CD4-positive, alpha-beta T cell treated with Interleukin-4 for 1 hour (primary cell): ENCODE results near the gene VGLL4.
"Not testable (repeated sequence)": the region's sequence is repeated elsewhere in the genome, so short reads cannot be mapped to it uniquely, and the experiment has no call there.

Experiments used
- DNase-seq, 2 donors: peaks; one replicate each; pipeline ENCODE4 v3.0.0-alpha.2; 2020 to 2022

Gene VGLL4, protein sequence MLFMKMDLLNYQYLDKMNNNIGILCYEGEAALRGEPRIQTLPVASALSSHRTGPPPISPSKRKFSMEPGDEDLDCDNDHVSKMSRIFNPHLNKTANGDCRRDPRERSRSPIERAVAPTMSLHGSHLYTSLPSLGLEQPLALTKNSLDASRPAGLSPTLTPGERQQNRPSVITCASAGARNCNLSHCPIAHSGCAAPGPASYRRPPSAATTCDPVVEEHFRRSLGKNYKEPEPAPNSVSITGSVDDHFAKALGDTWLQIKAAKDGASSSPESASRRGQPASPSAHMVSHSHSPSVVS

DNA sequence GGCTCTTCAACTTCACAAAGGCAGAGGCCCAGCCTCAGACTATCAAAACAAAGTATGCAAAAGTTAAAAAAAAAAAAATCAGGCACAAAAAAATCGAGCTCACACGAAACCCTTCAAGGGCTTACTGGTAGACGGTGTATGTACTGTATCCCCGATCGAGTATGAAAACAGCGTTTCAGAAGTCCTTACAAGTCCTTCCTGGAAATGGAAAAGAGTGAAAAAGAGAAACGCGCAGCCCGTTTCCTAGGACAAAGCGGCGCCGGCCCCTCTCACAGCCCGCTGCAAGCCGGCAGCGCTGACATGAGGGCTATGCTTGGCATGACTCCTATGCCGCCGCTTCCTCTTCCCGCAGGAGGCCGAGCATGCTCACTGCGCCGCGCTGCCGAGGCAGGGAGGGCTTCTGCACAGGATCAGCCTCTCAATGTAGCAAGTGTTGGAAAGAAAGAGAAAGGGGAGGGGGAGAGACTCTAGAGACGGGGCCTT lies at the start of gene VGLL4:
Gene VGLL4 (minus strand): TSS at position 311 of the 483 bp plus-strand sequence. CDS start 397 bp downstream, outside the sequence.
- peak; percentile 55 to 65 for DNase-seq

DNA sequence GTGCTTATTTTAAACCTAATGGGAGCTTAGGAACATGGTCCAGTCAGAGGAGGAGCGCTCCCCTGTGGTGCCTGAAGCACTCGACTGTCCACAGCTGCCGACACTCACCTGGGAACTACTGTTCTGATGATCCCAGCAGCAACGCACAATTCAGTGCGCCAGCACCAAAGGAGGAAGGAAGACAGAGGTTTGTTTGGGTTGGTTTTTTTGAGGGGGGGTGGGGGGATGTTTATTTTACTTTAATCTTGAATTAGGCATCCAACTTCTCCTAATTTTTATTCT lies 48.8 kb upstream of the VGLL4 start:
- no peak for DNase-seq

DNA sequence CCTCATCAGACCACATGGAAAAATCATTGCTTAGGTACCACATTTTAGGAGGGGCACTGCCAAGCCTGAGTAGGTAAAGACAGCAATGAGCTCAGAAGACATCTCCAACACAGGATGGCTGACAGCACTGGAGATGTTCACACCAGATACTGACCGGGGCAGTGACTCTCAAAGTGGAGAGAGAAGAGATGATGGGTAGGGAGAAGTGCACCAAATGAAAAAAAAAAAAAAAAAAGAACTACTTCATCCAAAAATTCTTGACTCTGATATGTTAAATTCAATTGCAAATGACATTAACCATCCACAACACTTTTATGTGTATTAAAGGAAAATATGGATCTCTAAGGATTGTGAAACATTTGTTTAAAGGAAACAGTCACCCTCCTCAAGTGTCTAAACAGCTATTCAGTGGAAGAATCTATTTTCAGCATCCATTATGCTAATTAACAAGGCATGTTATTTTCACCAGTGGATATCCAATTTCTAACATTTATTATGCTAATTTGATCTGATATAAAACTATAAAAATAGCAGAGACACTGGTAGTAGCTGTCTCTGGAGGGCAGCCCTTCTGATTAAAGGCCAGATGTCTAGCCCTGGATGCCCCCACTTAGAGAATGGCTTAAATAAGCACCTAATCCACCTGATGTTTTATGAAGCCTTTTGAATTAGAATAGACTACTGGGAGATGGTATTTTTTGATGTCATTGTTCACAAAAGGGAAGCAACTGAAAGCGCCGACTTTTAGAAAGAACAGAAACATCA lies 48.2 kb upstream of the VGLL4 start:
- DNase-seq: no peak

- no peak for DNase-seq
Observed at GRCh38 chr3:11690863-11691766, 47.4 kb upstream of the VGLL4 start.

DNA sequence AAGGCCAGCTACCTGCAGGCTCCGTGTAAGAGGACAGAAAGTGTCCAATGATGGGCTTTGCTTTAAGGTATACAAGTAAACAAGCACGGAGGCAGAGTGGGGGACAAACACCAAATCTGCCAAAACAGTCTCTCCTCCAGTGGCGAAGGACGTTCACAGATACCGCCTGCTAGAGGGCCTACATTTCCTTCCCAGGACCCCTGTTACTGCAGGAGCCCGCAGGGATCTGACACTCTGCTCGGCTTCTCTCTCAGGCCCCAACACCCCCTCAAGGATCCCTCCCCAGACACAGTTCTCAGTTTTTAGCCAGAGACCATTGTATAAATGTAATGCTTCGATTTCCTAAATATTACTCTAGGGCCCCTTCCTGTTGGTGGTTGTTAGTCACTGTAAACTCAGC lies 46.0 kb upstream of the VGLL4 start:
- DNase-seq: no peak

- DNase-seq: not testable (repeated sequence)
Observed at GRCh38 chr3:11684980-11685379, 41.3 kb upstream of the VGLL4 start.

GRCh38 chr3:11680509-11680908 lies 36.8 kb upstream of the VGLL4 start:
- DNase-seq: no peak

- no peak for DNase-seq
Observed at GRCh38 chr3:11679964-11680363, 36.2 kb upstream of the VGLL4 start.

DNA sequence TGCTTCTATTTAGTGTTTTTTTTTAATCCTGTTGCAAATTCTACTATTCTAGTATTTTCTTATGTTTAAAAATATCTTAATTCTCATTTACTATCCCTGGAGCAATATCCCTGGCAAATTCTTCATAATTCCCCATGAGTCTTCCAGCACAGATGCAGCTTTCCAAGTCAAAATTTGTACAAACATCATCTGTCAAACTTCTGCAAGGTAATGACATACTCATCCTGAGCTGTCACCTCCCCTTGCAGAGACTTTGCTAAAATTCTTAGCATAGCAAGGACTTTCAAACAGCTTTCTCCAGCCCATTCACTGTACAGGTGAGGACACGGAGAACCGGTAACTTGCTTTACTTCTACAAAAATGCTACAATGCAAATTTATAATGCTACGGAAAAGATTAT lies 28.6 kb upstream of the VGLL4 start:
- DNase-seq: no peak

GRCh38 chr3:11671648-11672100 lies 28.0 kb upstream of the VGLL4 start:
- no peak for DNase-seq

DNA sequence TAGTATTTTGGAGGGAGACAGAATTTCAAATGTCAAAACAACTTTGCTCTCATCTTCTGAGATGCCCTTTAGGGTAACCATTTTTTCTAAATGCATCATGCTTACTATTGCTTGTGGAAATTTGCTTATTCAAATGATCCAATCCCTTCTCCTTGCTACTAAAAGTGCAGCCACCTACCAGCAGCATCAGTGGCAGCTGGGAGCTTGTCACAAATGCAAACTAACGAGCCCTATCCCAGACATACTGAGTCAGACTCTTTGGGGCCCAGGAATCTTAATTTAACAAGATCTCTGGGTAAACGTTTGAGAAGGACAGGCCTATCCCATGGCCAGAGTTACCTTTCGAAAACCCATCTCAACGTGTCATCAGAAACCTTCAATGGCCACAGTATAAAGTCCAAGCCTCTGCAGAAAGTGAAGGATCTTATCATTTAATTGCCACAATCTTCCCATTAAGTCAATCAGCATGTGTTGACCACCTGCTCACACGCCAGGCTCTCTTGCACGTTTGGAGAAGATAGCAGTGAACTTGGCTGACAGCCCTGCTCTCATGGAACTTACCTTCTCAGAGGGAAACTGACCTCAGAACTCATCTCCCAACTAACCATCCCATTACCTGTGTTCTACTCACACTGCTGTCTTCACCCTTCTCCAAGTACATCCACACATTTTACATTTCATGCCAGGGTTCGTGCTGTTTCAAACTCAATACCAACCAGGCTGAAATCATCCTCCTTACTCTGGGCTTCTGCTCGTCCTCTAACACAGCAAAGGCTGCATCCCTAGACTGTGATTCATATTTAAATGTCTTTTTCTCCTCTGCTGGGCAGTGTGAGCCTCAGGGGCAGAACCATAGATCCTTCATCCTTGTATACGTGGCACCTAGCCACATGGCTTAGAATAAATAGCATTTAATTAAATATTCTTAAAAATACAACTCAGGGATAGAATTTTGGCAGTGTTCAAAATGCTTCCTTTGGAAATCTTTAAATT lies 24.8 kb upstream of the VGLL4 start:
- no peak for DNase-seq

DNA sequence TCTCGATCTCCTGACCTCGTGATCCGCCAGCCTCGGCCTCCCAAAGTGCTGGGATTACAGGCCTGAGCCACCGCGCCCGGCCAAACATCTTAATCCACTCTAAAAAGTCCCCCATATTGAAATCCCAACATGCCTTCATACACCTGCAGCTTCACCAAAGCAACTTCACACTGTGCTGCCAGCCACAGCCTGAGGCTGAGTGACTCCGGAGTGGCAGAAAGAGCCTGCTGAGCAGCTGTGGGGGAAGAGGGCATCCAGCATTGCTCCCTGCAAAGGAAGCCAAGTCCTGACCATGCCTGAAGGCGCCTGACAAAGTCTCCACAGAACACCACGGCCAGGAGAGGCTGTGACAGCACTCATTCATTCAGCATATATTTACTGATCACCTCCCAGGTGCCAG lies 21.6 kb upstream of the VGLL4 start:
- DNase-seq: no peak

DNA sequence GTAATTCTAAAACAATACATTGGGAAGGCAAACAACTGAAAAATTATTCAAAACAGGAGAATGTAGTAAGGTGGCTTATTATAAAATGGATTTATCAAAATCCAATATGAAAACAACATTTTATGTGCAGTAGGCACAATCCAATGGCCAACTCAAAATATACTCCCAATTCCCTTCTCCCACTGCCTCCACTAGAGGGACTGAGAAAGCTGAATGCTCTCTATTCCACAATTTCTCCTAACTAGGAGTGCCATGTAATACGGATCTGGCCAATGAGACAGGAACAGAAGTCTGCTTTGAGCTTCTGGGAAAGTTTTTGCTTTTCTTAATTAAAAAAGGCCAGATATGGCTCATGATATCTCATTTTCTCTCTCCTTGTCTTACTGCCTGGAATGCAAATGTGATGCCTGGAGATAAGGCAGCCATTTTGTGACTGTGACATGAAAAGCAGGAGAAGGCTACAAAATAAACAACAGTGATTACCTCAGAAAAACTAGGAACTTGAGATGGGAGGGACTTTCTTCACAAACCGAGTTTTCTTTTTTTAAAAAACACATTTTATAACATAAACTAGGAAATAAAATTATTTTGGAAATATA lies 18.8 kb upstream of the VGLL4 start:
- DNase-seq: no peak

- no peak for DNase-seq
Observed at GRCh38 chr3:11661827-11662226, 18.1 kb upstream of the VGLL4 start.

DNA sequence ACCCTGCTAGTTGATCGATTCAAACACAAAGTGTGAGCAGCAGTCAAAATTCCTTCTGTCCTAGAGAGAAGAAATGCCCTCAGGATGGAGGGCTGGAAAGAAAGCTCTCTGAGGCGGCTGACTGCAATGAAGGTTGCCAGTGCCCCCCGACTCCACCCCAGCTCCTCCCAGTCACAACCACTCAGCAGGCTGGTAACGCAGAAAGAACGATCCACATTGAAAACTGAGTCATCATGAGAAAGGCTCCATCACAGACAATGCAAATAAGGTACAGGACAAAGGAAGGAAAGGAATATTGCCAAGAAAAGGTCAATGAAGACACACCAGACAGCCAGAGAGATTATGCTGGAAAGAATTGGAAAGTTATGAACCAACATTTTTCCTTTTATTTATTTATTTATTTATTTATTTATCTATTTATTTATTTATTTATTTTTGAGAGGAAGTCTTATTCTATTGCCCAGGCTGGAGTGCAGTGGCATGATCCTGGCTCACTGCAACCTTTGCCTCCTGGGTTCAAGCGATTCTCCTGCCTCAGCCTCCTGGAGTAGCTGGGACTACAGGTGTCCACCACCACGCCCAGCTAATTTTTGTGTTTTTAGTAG lies 17.4 kb upstream of the VGLL4 start:
- no peak for DNase-seq

DNA sequence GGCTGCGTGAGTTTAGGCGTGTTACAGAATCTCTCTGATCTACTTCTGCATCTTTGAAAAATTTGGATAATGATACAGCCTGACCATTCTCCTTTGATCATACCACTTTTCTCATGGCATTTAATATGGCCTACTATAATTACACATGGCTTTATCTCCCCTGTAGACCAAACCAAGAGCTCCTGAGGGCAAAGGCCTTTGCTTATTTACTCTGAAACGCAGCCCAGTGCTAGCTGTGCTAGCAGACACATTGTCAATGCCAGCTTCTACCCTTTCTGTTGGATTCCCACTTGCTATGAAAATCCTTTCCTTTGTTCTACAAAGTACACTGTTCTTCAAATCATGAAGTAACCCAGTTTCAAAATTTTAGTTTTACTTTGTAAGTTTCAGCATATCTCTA lies 16.5 kb upstream of the VGLL4 start:
- no peak for DNase-seq

DNA sequence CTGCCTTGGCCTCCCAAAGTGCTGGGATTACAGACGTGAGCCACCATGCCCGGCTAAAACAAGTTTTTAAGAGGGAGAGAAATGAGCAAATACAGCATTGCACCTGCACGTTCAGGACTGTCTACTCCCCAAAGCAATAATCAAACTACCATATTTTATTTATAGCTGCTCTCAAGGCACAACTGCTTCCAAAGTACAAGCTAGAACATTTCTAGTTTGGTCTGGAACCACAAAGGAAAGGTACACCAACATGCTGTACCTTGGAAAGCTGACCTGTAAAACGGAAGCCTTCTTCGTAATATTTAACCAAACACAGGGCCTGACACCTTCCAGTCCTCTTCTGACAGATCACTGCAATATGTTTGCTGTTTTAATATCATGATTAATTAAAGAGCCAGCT lies 14.5 kb upstream of the VGLL4 start:
- DNase-seq: no peak

DNA sequence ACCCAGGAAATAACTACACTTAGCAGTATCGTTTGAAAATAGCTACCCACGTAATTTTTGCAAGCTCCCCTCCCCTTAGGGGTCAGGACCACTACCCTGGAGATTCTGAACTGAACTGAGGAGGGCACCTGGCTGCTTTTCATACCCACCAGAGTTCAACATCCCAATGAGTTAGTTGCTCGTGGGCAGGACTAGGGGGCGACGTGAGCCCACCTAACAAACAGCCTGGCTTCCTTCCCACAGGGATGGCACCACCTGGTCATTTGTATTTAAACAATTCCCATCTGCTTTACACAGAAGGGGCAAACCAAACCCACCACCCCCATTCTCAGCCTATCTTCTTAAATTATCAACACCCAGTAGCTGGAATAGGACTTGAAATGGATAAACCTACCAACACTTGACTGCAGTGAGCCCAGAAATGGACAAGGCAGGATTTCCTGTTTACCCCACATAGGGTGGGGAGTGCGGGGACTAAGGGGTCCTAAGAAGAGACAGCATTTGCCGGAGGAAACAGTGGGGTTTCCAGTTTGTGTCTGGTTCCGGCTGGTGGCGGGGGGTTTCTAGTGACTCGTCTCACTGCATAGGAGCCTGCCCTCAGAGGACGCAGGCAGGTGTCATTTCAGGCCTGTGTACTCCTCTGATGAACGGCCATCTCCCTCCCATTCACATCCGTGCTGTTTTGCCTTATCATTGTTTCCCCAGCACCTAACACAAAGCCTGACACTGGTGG lies 11.6 kb upstream of the VGLL4 start:
- no peak for DNase-seq

- DNase-seq: no peak
Observed at GRCh38 chr3:11654166-11654565, 10.5 kb upstream of the VGLL4 start.

- no peak for DNase-seq
Observed at GRCh38 chr3:11653298-11654055, 9.8 kb upstream of the VGLL4 start.
